CD4-positive, alpha-beta T cell treated with Interleukin-12 subunit alpha and Interleukin-12 subunit beta, for 1 hour (primary cell): ENCODE results near the gene FOXA1.
"Not testable (repeated sequence)": the region's sequence is repeated elsewhere in the genome, so short reads cannot be mapped to it uniquely, and the experiment has no call there.

Experiments used
- DNase-seq: peaks from one replicate; pipeline ENCODE4 v3.0.0-alpha.2; 2020

FOXA1 gene

GRCh38 chr14:37588956-37589714 is 5.9 kb downstream of the FOXA1 start:
- DNase-seq: no peak

DNA sequence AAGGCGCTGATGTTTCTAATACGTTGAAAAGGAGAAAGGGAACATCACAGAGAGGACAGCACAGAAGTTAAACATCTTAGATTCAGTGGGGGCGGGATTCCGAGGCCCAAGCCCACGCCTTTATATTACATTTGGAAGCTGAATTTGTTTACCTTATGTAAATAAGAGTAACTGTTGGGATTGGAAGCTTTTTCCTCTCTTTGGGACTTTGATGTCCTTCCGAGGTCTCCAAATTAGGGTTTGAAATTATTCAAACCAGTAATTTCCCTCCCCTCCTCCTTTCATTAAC is 6.4 kb downstream of the FOXA1 start:
- no peak for DNase-seq

DNA sequence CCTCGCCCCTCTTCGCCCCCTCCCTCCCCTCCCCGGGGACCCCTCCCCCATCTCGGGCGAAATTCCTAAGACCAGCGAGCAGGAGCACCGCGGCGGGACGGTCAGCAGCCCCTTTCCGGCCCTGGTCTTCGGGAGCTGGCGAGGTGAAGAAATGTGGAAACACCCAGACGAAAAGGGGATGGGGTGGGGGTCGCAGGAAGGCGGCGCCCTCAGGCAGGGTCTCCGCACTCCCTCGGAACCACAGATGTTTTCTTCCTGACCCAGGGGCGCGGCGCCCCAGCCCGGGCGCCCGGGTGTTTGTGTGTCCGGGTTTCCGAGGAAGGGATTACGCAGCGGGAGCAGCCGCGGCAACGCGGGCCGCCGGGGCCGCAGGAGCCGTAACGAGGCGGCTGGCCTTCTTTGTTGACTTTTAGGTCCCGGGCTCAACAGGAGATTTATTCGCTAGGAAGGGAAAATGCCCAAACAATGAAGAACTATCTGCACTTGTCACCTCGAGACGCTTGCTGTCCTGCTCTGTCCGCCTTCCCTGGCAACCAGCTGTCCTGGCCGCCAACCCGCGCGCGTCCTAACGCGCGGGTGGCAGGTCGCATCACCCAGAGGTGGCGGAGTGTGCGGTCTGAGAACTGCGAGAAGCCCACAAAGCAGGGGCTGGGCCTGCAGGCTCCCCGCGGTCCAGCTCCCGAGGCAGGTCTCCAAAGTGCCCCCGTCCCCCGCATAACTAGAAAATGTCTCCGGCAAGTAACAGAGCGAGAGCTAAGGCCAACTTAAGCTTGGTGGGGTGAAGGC is 7.0 kb downstream of the FOXA1 start:
- DNase-seq: no peak

GRCh38 chr14:37587131-37587803 is 7.8 kb downstream of the FOXA1 start:
- DNase-seq: no peak

GRCh38 chr14:37586797-37587130 is 8.3 kb downstream of the FOXA1 start:
- DNase-seq: no peak

- DNase-seq: no peak
Observed at GRCh38 chr14:37585971-37586796, 8.9 kb downstream of the FOXA1 start.

- no peak for DNase-seq
Observed at GRCh38 chr14:37585101-37585511, 9.9 kb downstream of the FOXA1 start.

GRCh38 chr14:37584211-37585100 is 10.6 kb downstream of the FOXA1 start:
- DNase-seq: no peak

DNA sequence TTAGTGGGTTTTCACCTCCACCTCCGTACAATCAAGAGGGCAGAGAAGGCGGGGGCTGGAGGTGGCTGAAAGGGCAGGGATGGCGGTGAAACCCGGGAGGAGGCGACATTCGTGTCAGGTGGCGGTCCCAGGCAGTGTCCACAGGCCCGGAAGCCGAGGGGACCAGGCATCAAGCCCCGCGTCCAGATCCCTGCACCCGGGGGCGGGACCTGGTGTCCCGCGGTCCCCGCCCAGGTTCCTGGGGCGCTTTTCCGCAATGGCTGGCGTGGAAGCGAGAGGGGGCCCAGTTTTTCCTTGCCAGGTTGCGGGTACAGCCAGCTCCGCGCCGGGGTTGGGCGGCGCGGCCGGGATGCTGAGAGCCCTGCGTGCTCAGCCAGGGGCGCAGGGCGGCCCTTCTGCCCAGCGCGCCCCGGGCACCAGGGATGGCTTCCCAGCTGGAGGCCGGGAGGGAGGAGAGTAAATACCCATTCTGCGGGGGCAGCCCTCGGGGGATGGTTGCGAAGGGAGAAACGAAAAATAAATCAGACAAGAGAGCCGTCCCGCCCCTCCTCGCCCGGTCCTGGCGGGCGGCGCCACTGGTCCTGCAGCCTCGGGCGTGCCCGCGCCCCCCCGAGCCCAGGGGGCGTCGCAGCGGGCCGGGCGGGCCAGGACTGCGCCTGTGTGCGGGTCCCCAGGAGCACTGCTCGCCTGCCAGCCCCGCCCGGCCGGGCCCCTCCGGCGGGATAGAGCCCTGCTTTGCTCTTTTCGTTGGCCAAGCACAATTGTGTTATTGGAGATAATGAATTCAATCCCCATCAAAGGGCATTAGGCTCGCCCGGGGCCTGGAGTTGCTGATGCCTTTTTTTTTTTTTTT is 11.5 kb downstream of the FOXA1 start:
- no peak for DNase-seq

GRCh38 chr14:37580146-37580545 is 14.9 kb downstream of the FOXA1 start:
- no peak for DNase-seq

GRCh38 chr14:37579274-37579673 is 15.8 kb downstream of the FOXA1 start:
- DNase-seq: no peak

- no peak for DNase-seq
Observed at GRCh38 chr14:37573356-37573755, 21.7 kb downstream of the FOXA1 start.

GRCh38 chr14:37571391-37571790 is 23.7 kb downstream of the FOXA1 start:
- DNase-seq: no peak

GRCh38 chr14:37569729-37570128 is 25.3 kb downstream of the FOXA1 start:
- no peak for DNase-seq

- DNase-seq: no peak
Observed at GRCh38 chr14:37566811-37567371, 28.2 kb downstream of the FOXA1 start.

- no peak for DNase-seq
Observed at GRCh38 chr14:37565550-37565949, 29.5 kb downstream of the FOXA1 start.

DNA sequence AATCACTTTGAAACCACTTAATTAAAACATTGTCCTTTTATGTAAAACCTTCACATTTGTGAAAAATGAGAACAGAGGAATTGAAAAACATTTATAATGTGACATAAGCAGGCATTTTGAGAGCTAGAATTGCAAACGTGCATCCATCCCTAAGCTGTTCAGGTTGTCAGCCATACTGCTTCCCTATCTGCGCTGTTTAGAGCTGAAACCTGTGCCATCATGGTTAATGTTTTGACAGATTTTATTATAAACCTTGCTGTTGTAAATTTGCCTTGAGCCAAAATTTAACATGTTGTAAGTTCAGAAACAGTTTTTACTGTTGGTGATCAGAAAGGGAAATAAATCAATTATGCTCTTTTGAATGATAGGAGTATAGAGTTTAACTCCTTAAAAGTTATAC is 31.9 kb downstream of the FOXA1 start:
- DNase-seq: no peak

DNA sequence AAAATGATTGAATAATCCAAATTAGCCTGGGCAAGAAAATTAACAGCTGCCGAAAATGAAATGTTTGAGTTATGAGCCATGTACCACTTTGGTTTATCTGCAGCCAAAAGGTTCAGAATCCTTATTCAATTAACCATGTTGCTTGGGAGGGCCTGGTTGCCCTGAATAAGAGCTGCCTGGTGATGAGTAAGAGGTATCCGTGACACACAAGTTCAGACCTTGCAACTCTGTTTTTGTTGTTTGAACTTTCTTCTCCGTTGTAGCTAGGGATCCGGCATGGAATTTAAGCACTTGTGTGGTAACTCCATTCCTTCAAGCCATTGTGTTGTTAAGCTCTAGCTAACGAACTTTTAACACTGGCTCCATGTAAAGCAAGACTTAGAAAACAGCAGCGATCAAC is 35.7 kb downstream of the FOXA1 start:
- DNase-seq: no peak

DNA sequence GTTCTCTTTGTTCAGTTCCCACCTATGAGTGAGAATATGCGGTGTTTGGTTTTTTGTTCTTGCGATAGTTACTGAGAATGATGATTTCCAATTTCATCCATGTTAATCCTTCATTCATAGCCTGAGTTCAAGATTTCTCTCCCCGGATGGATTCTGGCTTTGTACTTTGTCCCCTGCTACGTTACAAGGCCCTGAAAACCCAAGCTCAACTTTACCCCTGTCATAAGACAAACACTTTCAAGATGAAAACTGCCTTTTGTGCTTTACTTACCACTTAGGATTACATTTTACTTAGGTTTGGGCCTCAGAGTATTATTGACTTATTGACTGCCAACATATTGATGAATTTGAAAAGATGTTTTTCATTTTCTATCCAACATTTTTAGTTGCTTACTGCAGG is 36.3 kb downstream of the FOXA1 start:
- DNase-seq: no peak

DNA sequence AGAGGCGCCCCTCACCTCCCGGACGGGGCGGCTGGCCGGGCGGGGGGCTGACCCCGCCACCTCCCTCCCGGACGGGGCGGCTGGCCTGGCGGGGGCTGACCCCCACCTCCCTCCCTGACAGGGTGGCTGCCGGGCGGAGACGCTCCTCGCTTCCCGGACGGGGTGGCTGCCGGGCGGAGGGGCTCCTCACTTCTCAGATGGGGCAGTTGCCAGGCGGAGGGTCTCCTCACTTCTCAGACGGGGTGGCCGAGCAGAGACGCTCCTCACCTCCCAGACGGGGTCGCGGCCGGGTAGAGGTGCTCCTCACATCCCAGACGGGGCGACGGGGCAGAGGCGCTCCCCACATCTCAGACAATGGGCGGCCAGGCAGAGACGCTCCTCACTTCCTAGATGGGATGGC is 39.5 kb downstream of the FOXA1 start:
- DNase-seq: not testable (repeated sequence)
